Uterus (tissue), 2 donors: ENCODE data around the gene AP1M2.

Experiments used
- POLR2A ChIP-seq, 2 donors: fragments of 450-650 bp; IDR thresholded peaks; one replicate each; pipeline ENCODE4 v1.6.1; 2016; ENCODE audit warnings: antibody characterized with exemption in 2 of 2, mild to moderate bottlenecking in 1 of 2, moderate library complexity in 1 of 2
- TF ChIP-seq, protein P1 (sequence below), 4 experiments: fragments of 200-600 bp in 2 of 4; fragments of 450-650 bp in 2 of 4; sonication (generic) in 2 of 4; IDR thresholded peaks; one replicate each; pipeline ENCODE4 v1.5.1; 2016 to 2019; ENCODE audit warnings: antibody characterized with exemption in 4 of 4, mild to moderate bottlenecking in 2 of 4, moderate library complexity in 1 of 4

GRCh38 chr19:10544242-10544752 lies 42.8 kb downstream of the AP1M2 start:
- TF ChIP-seq, protein P1, sequence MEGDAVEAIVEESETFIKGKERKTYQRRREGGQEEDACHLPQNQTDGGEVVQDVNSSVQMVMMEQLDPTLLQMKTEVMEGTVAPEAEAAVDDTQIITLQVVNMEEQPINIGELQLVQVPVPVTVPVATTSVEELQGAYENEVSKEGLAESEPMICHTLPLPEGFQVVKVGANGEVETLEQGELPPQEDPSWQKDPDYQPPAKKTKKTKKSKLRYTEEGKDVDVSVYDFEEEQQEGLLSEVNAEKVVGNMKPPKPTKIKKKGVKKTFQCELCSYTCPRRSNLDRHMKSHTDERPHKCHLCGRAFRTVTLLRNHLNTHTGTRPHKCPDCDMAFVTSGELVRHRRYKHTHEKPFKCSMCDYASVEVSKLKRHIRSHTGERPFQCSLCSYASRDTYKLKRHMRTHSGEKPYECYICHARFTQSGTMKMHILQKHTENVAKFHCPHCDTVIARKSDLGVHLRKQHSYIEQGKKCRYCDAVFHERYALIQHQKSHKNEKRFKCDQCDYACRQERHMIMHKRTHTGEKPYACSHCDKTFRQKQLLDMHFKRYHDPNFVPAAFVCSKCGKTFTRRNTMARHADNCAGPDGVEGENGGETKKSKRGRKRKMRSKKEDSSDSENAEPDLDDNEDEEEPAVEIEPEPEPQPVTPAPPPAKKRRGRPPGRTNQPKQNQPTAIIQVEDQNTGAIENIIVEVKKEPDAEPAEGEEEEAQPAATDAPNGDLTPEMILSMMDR (IDR thresholded peaks at IDR 0.05), result no peak
- TF ChIP-seq POLR2A (IDR thresholded peaks at IDR 0.05), result no peak
